Stimulated activated CD8-positive, alpha-beta memory T cell treated with anti-CD3 and anti-CD28 coated beads, Interleukin-15, amount 100 ng/mL, for 24 hours (primary cell): Measurements from ENCODE around the gene HMGB2.

Source experiments
- DNase-seq: peaks from one replicate; pipeline ENCODE4 v3.0.0-alpha.2; 2020; ENCODE audit warnings: low read depth

Gene HMGB2

DNA sequence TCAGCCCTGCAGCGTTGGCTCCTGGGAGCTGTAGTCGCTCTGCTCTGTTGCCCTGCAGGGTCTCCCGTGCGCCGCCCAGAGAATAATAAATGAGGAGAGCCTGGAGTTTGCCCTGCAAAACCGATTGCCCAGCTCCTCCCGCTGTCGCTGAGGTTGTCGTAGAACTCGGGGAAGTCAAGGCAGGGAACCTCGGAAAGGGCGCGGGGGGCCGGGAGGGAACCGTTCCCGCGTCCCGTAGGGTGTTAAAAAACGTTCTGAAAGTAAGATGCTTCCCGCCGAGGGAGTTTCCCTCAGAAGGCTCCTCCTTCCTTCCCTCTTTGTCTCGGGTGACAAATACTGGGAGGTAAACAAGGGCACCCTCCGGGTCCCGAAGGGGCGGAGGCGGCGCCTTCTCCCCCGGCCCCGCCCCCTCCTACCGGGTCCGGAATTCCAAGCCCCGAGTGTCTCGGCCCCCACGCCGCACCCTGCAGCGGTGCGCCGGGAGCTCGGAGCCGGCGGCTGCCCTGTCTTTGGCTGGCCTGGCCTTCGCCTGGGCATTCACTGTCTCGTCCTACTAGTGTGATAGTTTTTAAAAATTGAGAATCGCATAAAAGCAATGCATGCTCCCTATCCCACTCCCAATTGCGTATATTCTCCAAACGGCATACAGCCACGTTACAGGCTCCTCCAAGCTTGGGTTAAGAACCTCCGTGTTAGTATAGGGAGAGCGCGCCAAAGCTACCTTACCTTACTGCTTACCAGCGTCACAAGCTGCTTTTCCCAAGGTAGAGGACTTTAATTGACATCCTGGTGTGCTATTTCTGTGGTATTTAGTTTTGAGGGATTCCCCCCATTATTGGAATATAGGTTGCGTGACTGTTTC lies 964 bp upstream of the HMGB2 start:
- DNase-seq: no peak

DNA sequence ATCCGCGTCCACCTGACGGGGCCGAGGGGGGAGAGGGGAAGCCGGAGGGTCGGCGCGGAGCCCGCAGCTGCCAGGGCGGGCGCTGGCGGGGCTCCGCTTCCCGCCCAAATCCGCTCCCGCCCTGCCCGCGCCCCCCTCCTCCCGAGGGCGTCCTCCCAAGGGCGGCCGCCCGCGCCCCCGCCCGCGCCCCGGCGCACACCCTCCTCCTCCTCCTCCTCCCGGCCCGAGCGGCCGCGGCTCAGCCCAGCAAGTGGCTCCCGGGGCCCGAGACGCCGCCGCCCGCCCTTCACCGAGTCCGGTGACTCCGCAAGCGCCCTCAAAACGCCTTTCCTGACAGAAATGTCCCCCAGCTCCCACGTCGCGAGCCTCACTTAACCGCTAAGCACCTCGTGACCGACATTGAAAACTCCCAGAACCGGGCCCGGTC lies 487 bp downstream of the HMGB2 start:
- peak; percentile 21 for DNase-seq

DNA sequence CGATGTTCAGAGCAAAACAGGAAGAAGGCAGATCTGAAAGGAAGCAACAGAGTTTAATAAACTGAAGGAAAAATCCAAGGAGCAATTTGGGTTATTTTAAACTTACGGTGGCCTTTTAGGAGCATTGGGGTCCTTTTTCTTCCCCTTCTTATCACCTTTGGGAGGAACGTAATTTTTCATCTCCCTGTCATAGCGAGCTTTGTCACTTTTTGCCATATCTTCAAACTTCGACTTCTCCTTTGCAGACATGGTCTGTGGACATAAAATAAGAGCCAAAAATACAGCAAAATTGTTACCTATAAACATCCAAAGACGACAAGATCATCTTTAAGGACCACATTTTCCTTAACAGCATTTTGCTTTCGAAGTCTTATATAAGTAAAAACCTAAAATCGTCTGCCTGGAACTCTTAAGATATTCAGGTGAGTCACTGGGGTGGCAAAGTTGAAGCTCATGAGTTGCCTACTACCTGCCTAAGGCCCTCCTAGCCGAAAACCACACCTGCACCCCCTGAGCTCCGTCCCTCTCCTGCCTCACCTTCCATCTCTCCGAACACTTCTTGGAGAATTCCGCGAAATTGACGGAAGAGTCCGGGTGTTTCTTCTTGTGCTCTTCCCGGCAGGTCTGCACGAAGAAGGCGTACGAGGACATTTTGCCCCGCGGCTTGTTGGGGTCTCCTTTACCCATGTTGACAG lies 1.0 kb downstream of the HMGB2 start:
- no peak for DNase-seq

DNA sequence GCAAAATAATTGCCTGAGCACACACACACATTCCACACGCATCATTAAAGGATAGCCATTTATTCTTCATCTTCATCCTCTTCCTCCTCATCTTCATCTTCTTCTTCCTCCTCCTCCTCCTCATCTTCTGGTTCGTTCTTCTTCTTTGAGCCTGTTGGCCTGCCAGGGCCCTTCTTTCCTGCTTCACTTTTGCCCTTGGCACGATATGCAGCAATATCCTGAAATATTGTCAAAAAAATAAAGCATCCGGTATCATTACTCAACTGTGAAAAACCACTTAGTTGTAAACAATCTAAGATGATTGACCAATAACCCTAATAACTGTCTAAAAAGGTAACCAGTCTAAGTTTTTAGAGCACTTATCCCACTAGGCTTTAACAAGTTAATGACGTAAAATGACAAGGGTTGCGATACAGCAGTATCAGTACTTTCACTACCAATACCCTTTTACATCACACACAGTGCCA lies 2.1 kb downstream of the HMGB2 start:
- DNase-seq: no peak

DNA sequence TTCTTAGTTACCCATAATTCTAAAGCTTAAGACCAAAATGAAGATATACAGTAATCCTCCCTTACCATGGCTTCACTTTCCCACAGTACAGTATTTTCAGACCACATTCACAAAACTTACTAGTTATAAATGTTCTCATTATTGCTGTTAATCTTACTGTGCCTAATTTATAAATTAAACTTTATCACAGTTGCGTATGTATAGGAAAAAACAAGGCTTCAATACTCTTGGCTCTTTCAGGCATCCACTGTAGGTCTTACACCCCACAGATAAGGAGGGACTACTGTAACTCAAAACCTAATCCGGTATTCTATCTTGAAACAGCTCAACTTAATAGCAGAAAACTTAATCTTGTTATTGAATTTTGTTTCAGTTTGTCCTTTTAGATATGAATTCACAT lies 3.6 kb downstream of the HMGB2 start:
- no peak for DNase-seq

DNA sequence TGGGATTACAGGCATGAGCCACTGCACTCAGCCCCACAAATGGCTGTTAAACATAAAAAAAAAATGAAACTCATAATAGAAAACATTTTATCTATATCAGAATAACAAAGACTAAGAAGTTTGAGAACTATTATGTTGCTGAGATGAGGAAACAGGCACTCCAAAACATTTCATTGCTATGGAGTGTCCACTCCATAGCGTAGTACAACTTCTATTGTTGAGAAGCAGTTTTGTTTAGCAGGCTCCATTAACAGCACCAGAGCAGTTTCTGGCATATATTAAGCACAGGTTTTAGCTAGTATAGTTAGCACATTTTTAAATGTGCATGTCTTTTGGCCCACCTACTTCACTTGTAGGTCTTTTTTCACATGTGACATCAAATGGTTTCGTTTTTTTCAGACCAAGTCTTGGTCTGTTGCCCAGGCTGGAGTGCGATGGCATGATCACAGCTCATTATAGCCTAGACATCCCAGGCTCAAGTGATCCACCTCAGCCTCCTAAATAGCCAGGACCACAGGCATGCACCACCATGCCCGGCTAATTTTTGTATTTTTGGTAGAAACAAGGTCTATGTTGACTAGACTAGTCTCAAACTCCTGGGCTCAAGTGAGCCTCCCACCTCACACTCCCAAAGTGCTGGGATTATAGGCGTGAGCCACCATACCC lies 5.8 kb downstream of the HMGB2 start:
- no peak for DNase-seq

DNA sequence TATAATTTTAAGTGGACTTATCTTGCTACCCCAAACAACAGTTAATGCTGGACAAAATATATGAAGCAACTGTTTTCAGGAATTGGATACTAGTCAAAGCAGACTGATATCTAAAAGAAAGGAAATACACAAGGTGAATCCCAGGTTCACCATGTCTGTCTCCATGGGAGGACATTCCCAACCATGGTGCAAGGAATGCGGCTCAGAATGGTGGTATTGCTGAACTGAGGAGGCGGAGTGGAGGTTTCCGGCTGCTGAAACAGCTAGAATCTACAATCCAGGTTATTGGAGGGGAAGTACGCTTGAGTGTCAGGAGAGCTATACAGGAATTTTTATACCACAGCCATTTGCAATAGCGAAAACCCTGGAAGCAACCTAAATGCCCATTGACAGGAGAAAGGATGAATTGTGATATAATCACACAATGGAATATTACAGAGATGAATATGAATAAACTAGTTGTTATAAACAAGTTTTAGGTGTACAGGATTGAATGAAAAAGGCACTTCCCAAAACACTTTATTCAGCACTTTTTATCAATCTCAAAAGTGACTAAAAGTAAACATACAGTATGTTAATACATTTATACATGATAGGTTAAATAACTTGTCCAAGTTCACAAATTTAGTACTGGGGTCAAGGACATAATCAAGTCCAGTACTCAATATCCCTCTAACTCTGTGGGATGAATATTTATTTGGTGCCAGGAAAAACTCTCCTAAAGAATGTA lies 9.0 kb downstream of the HMGB2 start:
- no peak for DNase-seq

DNA sequence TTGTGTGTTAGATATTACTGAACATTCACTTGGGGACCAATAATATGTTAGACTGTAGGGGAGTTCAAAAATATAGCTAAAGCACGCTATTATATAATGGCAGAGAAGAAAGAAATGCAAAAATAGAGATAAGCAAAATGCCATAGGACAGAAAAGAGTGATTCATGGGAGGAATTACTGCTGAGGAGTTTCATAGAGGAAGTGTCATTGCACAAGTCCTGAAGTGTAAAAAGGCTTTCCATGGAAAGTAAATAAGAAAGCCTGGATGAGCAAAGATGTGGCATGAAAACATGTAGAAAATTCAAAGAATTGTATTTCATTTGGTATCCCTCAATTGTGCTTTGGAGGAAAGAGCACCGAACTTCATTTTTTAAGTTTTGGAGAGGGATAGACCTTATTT lies 14.5 kb downstream of the HMGB2 start:
- no peak for DNase-seq

DNA sequence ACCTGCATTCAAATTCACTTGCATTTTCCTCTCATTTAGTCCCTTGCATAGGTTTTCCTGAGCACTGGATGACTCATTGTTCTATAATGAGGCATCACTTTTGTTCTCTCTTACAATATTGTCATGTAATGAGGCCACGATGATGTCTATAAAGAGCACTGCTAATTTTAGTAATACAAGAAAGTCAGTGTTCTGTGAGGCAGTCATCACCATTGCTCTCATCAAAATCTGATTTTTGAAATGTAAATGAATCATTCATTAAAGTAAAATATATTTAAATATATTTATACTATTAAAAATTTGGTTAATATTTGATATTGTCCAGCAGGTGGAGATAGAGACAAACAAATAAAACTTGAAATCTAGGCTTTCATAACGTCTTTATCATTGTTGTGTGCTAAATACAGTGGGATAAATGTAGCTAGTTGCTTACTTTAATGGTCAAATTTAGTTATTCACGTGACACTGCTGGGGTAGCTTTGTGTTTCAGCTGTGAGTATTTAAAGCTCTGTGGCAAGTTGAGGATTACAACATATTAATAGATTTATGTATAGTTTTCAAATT lies 15.4 kb downstream of the HMGB2 start:
- no peak for DNase-seq

DNA sequence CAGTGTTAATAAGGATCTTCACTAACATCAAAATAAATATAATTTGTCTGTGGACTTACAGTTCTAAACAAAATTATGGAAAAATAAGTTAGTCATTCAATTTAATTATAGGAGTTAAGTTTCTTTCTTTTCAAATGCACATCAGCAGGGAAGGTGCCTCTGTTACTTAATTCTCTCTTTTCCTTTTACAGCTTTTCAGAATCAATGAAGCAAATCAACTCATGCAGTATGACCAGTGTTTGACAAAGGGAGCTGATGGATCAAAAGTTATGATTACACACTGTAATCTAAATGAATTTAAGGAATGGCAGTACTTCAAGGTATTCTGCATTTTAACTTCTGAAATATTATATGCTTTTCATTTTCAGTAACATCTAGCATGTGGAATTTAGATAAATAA lies 15.9 kb downstream of the HMGB2 start:
- no peak for DNase-seq

DNA sequence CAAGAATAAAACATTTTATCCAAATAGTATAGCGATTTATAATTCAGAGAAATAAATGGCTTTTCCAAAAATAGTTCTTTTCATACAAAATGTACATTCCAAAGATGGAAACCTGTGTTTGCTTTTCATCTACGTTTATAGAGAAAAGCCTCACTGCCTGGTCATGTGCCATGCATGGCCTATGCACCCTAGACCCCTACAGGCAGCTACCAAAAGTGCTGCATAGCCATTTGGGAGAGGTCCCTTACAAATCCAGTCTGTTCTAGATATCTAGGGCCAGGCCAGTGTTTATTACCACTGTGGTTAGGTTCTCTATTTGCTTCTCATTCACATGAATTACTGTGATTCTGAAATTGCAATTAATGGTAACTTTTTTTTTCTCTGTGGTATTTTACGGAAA lies 17.2 kb downstream of the HMGB2 start:
- DNase-seq: no peak

DNA sequence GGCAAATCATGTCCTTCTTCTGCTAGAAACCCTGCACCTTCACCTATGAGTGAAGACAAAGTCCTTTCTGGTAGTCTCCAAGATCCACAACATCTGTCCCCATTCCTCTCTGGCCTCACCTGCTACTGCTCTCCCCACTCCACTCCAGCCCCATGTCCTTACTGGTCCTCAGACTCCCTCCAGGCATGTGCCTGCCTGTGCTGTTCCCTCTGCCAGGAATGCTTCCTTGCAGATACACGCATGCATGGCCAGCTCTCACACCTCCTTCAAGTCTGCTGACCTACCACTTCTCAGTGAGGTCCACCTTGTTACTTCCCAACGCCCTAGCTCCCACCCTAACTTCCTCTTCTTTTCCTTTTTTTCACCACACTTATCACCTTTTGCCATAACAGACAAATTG lies 18.1 kb downstream of the HMGB2 start:
- DNase-seq: no peak

DNA sequence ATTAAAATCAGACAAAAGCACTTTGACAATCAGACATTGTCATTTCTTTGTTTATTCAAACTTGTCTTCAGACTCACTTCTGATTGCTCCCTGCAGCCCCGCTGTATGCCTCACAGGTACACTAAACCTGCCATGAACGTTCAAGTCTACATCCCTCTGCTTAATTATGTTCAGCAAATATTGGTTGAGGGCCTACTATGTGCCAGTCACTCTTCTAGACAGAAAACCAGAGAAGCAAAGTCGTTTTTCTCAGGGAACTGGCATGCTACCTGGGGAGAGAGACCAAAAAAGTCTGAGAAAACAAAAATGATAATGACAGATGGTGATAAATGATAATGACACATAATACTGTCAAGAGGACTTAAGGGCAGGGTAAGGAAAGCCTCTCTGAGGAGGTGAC lies 19.4 kb downstream of the HMGB2 start:
- DNase-seq: no peak

DNA sequence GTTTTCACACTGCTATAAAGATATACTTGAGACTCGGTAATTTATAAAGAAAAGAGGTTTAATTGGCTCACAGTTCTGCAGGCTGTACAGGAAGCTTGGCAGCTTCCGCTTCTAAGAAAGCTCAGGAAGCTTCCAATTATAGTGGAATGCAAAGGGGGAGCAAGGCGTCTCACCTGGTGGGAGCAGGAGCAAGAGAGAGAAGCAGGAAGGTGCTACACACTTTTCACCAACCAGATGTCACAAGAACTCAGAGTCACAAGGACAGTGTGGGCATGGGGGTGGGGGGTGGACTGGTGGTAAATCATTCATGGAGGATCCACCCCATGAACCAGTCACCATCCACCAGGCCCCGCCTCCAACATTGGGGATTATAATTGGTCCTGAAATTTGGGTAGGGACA lies 22.8 kb downstream of the HMGB2 start:
- DNase-seq: no peak

DNA sequence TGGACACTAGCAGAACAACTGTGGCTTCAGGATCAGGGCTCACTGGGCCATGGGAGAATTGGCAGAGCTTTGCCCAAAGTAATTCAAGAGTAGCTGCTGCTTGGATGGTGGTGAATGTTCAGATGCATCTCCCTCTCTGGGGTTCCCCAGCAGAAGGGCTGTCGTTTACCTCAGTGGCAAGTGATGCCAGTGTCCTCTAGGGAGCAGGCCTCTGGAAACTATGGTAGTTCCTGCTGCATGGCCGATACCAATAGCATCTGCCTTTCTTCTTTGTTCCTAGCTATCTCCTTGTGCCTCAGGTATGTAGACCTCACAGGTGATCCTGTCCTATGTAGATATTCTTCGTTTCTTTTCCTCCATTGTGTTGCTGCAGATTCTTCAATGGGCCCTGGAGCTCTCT lies 26.4 kb downstream of the HMGB2 start:
- DNase-seq: no peak

DNA sequence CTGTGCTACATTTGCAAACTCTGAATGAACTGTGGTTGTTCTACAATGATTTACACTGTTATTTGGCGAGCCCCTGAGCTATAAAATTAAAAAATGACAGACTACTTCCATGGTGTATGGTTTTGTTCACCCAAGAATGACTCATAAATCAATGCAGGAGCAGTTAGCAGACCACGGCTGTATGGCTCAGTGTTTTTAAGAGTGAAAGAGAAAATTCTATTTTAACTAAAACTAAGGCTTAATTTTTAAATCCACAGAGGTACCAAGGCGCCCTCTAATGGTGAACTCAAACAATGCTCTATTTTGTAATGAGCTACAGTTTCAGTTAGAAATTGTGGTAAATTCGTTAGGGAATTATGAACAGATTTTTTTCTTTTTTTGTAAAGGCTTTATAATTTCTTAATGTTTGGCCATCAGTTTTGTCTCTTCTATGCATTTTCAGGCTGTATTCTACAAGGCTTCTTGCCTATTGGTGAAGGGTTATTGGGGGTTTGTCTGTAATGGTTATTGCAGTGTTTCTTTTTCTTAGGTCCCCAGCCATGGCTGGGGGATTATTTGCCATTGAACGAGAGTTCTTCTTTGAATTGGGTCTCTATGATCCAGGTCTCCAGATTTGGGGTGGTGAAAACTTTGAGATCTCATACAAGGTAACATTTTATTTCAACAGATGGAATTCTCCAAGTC lies 32.5 kb downstream of the HMGB2 start:
- DNase-seq: no peak

DNA sequence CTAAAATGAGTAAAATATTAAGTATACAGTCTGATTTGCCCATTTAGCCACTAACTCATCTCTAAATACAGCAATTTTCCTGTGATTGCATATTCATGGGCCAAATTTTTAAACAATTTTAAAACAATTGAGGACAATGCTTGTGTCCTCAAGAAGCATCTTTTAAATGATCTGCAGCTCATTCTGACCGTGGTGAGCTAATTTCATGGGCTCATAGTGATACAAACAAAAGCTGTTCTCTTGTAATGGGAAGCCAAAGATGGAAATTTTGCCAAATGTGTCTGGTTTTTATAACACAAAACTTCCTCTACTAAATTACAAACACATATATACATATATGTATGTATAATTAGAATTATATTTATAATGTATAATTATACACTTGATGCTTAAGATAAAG lies 39.7 kb downstream of the HMGB2 start:
- DNase-seq: no peak

DNA sequence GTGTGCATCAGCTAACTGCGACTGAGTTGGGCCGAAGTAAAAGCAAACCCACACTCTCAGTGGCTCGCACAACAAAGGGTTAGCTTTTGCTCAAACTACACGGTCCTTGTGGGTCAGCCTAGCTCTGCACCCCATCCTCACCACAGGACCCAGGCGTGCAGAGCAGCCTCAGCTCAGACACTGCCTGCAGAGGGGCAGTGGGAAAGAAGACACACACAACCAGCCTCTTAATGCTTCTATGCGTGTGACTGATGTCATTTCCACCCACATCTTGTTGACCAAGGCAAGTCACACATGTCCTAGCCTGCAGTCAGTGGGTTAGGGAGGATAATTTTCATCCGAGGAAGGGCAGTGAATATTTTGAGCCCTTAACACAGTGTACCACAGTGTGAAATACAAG lies 40.5 kb downstream of the HMGB2 start:
- DNase-seq: no peak

DNA sequence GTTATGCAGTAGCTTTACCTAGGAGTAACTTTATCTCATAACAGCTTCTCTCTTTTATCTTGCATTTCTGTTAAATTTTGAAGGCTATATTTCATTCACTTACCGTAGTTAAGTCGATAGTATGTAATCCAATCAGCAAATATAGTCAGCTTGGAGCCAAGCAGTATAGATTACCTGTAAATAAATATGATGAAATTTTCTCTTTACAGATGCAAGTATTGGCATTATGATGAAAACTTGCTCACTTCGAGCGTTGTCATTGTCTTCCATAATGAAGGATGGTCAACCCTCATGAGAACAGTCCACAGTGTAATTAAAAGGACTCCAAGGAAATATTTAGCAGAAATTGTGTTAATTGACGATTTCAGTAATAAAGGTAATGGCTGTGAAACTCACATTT lies 42.3 kb downstream of the HMGB2 start:
- DNase-seq: no peak

DNA sequence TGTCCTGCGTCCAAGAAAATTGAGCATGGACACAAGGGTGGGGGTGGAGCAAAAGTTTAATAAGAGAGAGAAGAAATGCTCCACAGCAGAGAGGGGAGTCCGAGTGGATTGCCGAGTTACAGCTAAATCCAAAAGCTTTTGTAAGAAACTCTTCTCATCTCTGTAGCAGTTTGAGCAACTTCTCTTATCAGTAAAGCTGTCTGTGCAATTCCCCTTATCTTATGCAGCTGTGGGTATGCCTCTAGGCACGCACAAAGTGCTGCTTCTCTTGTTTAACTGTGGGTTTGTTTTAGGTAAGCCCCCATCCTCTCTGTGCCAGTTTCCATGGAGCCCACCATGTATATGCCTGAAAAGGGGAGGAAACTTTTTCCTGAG lies 44.8 kb downstream of the HMGB2 start:
- DNase-seq: no peak

DNA sequence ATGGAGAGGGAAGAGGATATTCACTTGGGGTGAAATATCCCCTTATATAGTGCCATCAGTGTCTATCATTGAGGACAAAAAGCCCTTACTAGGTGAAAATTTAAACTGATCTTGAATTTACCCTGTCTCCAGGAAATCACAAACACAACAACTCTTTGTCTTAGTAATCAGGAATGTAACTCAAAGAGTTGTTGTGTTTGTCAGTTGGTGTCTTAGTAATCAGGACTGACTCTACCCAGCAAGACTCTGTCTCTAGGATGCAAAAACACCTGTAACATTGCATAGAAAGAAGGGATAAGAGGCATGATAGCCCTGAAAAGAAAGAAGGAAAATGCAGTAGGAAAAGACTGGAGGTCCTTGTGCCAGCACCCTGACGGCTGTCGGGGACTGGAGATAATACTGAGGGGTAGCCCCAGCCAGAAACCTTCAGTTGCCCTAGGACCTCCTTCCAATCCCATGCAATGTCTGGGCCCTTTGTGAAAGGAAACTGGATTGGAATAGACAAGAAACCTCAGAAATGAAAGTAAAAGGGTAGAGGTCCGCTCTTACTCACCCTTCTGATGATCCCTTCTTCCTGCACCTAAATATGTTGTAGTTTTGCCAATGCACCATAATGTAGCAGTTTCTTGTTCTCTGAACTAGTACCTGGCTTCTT lies 45.3 kb downstream of the HMGB2 start:
- no peak for DNase-seq
